H9 (cell line): ENCODE measurements around the gene DTYMK. TPM values are rescaled to one million over a fixed set of nuclear protein-coding genes. Genes with fewer than 3 reads are reported as not detected.

Experiments
- DNase-seq: peaks from one replicate; pipeline ENCODE4 v3.0.0-alpha.2; 2017
- H2AFZ ChIP-seq: one replicate; pipeline ENCODE4 v1.6.1; 2013; ENCODE audit warnings: mild to moderate bottlenecking, low read length, control low read depth, moderate library complexity
- H2AK5ac ChIP-seq: 2 replicates; pipeline ENCODE4 v1.6.1; 2013; ENCODE audit warnings: low read length, control low read depth, mixed read lengths; ENCODE audit not compliant: insufficient read length
- H2BK120ac ChIP-seq: one replicate; pipeline ENCODE4 v1.6.1; 2013; ENCODE audit warnings: low read depth, mild to moderate bottlenecking, low read length, control low read depth, inconsistent platforms; ENCODE audit not compliant: poor library complexity, severe bottlenecking
- H2BK12ac ChIP-seq: 2 replicates; pipeline ENCODE4 v1.6.1; 2013; ENCODE audit warnings: low read length, control low read depth, mixed read lengths, low read depth; ENCODE audit not compliant: insufficient read length
- H2BK15ac ChIP-seq: 2 replicates; pipeline ENCODE4 v1.6.1; 2013; ENCODE audit warnings: low read depth, low read length, control low read depth
- H2BK20ac ChIP-seq: one replicate; pipeline ENCODE4 v1.6.1; 2013; ENCODE audit warnings: low read depth, mild to moderate bottlenecking, low read length, control low read depth, inconsistent platforms; ENCODE audit not compliant: poor library complexity, severe bottlenecking
- H2BK5ac ChIP-seq: 2 replicates; pipeline ENCODE4 v1.6.1; 2013; ENCODE audit warnings: low read length, control low read depth, mixed read lengths; ENCODE audit not compliant: insufficient read length
- H3K14ac ChIP-seq: 2 replicates; pipeline ENCODE4 v1.6.1; 2013; ENCODE audit warnings: low read length, control low read depth; ENCODE audit not compliant: insufficient read depth
- H3K18ac ChIP-seq: 2 replicates; pipeline ENCODE4 v1.6.1; 2013; ENCODE audit warnings: low read depth, mild to moderate bottlenecking, mixed read lengths, low read length, control low read depth; ENCODE audit not compliant: insufficient read length
- H3K23ac ChIP-seq: 2 replicates; pipeline ENCODE4 v1.6.1; 2013; ENCODE audit warnings: low read length, control low read depth, mixed read lengths, low read depth; ENCODE audit not compliant: insufficient read length
- H3K23me2 ChIP-seq: 2 replicates; pipeline ENCODE4 v1.6.1; 2013; ENCODE audit warnings: low read depth, mild to moderate bottlenecking, mixed read lengths, low read length, control low read depth; ENCODE audit not compliant: insufficient read length, poor library complexity, severe bottlenecking
- H3K27ac ChIP-seq: 2 replicates; pipeline ENCODE4 v1.5.1; 2013; ENCODE audit warnings: low read length, control low read depth, mixed read lengths, low read depth; ENCODE audit not compliant: insufficient read length
- H3K27me3 ChIP-seq: 2 replicates; pipeline ENCODE4 v1.6.1; 2013; ENCODE audit warnings: low read length, control low read depth, inconsistent platforms; ENCODE audit not compliant: insufficient read depth
- H3K4ac ChIP-seq: 2 replicates; pipeline ENCODE4 v1.6.1; 2013; ENCODE audit warnings: low read depth, mild to moderate bottlenecking, control low read depth, inconsistent platforms, low read length, moderate library complexity
- H3K4me1 ChIP-seq: 2 replicates; pipeline ENCODE4 v1.6.1; 2013; ENCODE audit warnings: low read length, control low read depth, inconsistent platforms; ENCODE audit not compliant: insufficient read depth
- H3K4me2 ChIP-seq: 2 replicates; pipeline ENCODE4 v1.6.1; 2013; ENCODE audit warnings: low read length, control low read depth, mixed read lengths; ENCODE audit not compliant: insufficient read length, insufficient read depth
- H3K56ac ChIP-seq: 2 replicates; pipeline ENCODE4 v1.6.1; 2013; ENCODE audit warnings: low read depth, mild to moderate bottlenecking, mixed read lengths, low read length, control low read depth; ENCODE audit not compliant: insufficient read length
- H3K79me1 ChIP-seq: 2 replicates; pipeline ENCODE4 v1.6.1; 2013; ENCODE audit warnings: low read depth, mild to moderate bottlenecking, moderate library complexity, low read length, control low read depth, inconsistent platforms; ENCODE audit not compliant: insufficient read depth, poor library complexity, severe bottlenecking
- H3K79me2 ChIP-seq: 2 replicates; pipeline ENCODE4 v1.6.1; 2013; ENCODE audit warnings: low read length, control low read depth, inconsistent platforms; ENCODE audit not compliant: insufficient read depth
- H3K9ac ChIP-seq: 2 replicates; pipeline ENCODE4 v1.6.1; 2013; ENCODE audit warnings: low read length, control low read depth, mixed read lengths; ENCODE audit not compliant: insufficient read length; ENCODE audit errors: extremely low read depth
- H3K9me3 ChIP-seq: one replicate; pipeline ENCODE4 v1.6.1; 2013; ENCODE audit warnings: low read depth, low read length, inconsistent platforms; ENCODE audit not compliant: control insufficient read depth
- H3T11ph ChIP-seq: one replicate; pipeline ENCODE4 v1.6.1; 2013; ENCODE audit warnings: mild to moderate bottlenecking, low read length, control low read depth, inconsistent platforms
- H4K20me1 ChIP-seq: one replicate; pipeline ENCODE4 v1.6.1; 2013; ENCODE audit not compliant: control insufficient read depth, insufficient read length, insufficient read depth
- H4K5ac ChIP-seq: 2 replicates; pipeline ENCODE4 v1.6.1; 2013; ENCODE audit warnings: low read depth, mild to moderate bottlenecking, mixed read lengths, low read length, control low read depth; ENCODE audit not compliant: insufficient read length
- H4K8ac ChIP-seq: replicated peaks from 2 replicates; pipeline ENCODE4 v1.6.1; 2013; ENCODE audit warnings: low read length, control low read depth, mixed read lengths, low read depth; ENCODE audit not compliant: insufficient read length
- H4K91ac ChIP-seq: 2 replicates; pipeline ENCODE4 v1.6.1; 2013; ENCODE audit warnings: low read depth, mild to moderate bottlenecking, moderate library complexity, mixed read lengths, low read length, control low read depth; ENCODE audit not compliant: insufficient read length
- H3K27ac Mint-ChIP-seq, 3 experiments: 2 replicates in 2 of 3; 3 replicates in 1 of 3; pipeline ENCODE4 v1.8.0; 2020 to 2021; ENCODE audit warnings: mixed read lengths in 3 of 3, mild to moderate bottlenecking in 1 of 3, moderate library complexity in 1 of 3
- H3K27me3 Mint-ChIP-seq: 2 replicates; pipeline ENCODE4 v1.8.0; 2021; ENCODE audit warnings: low read depth, mild to moderate bottlenecking, moderate library complexity, mixed read lengths
- H3K36me3 Mint-ChIP-seq, 3 experiments: 2 replicates in 2 of 3; 3 replicates in 1 of 3; pipeline ENCODE4 v1.8.0; 2020 to 2021; ENCODE audit warnings: low read depth in 3 of 3, mixed read lengths in 3 of 3; ENCODE audit not compliant: insufficient read depth in 1 of 3
- H3K4me1 Mint-ChIP-seq, 2 experiments: 2 replicates each; pipeline ENCODE4 v1.8.0; 2020; ENCODE audit warnings: mixed read lengths in 2 of 2
- H3K4me3 Mint-ChIP-seq, 2 experiments: 2 replicates in 1 of 2; 3 replicates in 1 of 2; pipeline ENCODE4 v1.8.0; 2020 to 2021; ENCODE audit warnings: mild to moderate bottlenecking in 2 of 2, mixed read lengths in 2 of 2, moderate library complexity in 1 of 2
- H3K9me3 Mint-ChIP-seq, 2 experiments: 2 replicates in 1 of 2; 3 replicates in 1 of 2; pipeline ENCODE4 v1.8.0; 2020; ENCODE audit warnings: mild to moderate bottlenecking in 2 of 2, mixed read lengths in 2 of 2, moderate library complexity in 1 of 2
- WGBS: extraction: QIAGEN DNeasy Blood & Tissue Kit; methylation state at CpG from one replicate; pipeline ENCODE4 v1.1.7; 2013; ENCODE audit warnings: missing lambda C conversion rate, low lambda C conversion rate, mixed read lengths; ENCODE audit not compliant: insufficient read length; ENCODE audit errors: extremely low coverage; 5-methylcytosine and 5-hydroxymethylcytosine counted together
- total RNA-seq: library from RNA; stranded (reverse); gene quantifications from 2 replicates; pipeline ENCODE4 v1.2.1, GENCODE V29; 2021
- TF ChIP-seq, protein P1 (sequence below): fragments of 200-600 bp; sonication (generic); conservative IDR thresholded peaks from 3 replicates; pipeline ENCODE4 v1.8.0; 2021; ENCODE audit warnings: antibody characterized with exemption, mild to moderate bottlenecking

Gene DTYMK
- total RNA-seq, 1 experiment from 2014 or later: 76.0 TPM

DNA sequence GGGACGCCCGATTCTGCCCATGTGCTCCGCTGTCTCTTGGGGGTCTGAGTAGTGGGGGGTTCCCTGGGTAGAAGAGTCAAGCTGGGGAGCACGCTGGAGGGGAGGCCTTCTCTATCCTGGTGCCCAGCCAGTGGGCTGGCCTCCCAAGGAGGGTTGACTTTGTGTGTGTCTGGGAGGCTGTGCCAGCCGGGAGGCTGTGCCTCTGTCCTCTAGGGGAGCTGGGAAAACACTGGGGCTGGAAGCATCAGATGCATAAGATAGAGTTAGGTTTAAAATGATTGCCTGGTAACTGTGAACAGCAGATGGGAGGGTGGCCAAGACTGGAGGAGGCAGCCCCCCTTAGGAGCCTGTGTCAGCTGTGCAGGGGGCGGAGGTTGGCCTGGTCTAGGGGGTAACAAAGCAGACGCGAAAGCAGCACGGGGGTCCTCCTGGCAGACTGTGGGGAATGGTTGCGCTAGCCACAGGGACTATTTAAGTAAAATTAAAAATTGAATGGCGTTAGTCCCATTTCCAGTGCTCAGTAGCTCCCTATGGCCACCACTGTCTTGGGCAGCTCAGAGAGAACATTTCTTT, 16.5 kb upstream of the DTYMK start:
- H2BK120ac ChIP-seq: no peak overlapping the region
- H3K4ac ChIP-seq: no peak overlapping the region
- peak overlapping the region; percentile 78 to 87 for H3K4me3 Mint-ChIP-seq
- no peaks in the 10 kb centered on the region for H3K4me1 ChIP-seq
- H4K20me1 ChIP-seq: no peaks in the 10 kb centered on the region
- H3K27me3 Mint-ChIP-seq: peaks cover 3% of the 10 kb centered on the region
- H3T11ph ChIP-seq: no peak overlapping the region
- TF ChIP-seq, protein P1, sequence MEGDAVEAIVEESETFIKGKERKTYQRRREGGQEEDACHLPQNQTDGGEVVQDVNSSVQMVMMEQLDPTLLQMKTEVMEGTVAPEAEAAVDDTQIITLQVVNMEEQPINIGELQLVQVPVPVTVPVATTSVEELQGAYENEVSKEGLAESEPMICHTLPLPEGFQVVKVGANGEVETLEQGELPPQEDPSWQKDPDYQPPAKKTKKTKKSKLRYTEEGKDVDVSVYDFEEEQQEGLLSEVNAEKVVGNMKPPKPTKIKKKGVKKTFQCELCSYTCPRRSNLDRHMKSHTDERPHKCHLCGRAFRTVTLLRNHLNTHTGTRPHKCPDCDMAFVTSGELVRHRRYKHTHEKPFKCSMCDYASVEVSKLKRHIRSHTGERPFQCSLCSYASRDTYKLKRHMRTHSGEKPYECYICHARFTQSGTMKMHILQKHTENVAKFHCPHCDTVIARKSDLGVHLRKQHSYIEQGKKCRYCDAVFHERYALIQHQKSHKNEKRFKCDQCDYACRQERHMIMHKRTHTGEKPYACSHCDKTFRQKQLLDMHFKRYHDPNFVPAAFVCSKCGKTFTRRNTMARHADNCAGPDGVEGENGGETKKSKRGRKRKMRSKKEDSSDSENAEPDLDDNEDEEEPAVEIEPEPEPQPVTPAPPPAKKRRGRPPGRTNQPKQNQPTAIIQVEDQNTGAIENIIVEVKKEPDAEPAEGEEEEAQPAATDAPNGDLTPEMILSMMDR: no peak
- H3K9ac ChIP-seq: peak overlapping the region; percentile 8
- peaks cover 2% of the 10 kb centered on the region for H3K79me1 ChIP-seq
- no peak overlapping the region for H2AK5ac ChIP-seq
- peaks cover 0 to 12% of the 10 kb centered on the region in 2 experiments; a peak in 3 of 5 replicates for H3K9me3 Mint-ChIP-seq
- DNase-seq: no peak
- peaks cover 24 to 47% (median 44%) of the 10 kb centered on the region in 3 experiments for H3K36me3 Mint-ChIP-seq
- H2BK20ac ChIP-seq: no peak overlapping the region
- no peak overlapping the region for H3K14ac ChIP-seq
- no peaks in the 10 kb centered on the region; the same call in 1 of the 2 replicates for H3K79me2 ChIP-seq
- H4K8ac ChIP-seq: no peak overlapping the region
- H2AFZ ChIP-seq: no peak overlapping the region
- no peak overlapping the region for H3K56ac ChIP-seq
- peaks cover 12 to 14% of the 10 kb centered on the region in 2 experiments for H3K4me1 Mint-ChIP-seq
- no peak overlapping the region for H3K27ac ChIP-seq
- no peak overlapping the region for H3K18ac ChIP-seq
- H3K23me2 ChIP-seq: peaks cover 6% of the 10 kb centered on the region
- H3K27me3 ChIP-seq: no peaks in the 10 kb centered on the region
- no CpG with 5 or more reads among the region's 11 CpGs for WGBS
- H3K9me3 ChIP-seq: no peaks in the 10 kb centered on the region
- H4K5ac ChIP-seq: no peak overlapping the region
- H3K4me2 ChIP-seq: peak overlapping the region; percentile 64
- peak overlapping the region in 2 of 3 experiments; percentile 51 to 85; a peak in 4 of 7 replicates for H3K27ac Mint-ChIP-seq
- H3K23ac ChIP-seq: no peak overlapping the region
- H2BK12ac ChIP-seq: no peak overlapping the region
- H2BK15ac ChIP-seq: no peak overlapping the region
- H4K91ac ChIP-seq: no peak overlapping the region
- no peak overlapping the region for H2BK5ac ChIP-seq
